Skin epidermis (tissue), 12 donors: ENCODE results near the gene NKD1.

Experiments
- H3K27ac ChIP-seq, 21 experiments: fragments of 200-600 bp; sonication (generic) in 11 of 21; one replicate each; pipeline ENCODE4 v1.5.0; 2020; ENCODE audit warnings: mild to moderate bottlenecking in 3 of 21, inconsistent platforms in 2 of 21, moderate library complexity in 2 of 21
- H3K4me3 ChIP-seq, 7 experiments: fragments of 200-600 bp; sonication (generic) in 2 of 7; one replicate each; pipeline ENCODE4 v1.5.0; 2020; ENCODE audit warnings: inconsistent platforms in 2 of 7, mild to moderate bottlenecking in 2 of 7, moderate library complexity in 1 of 7

NKD1 gene

DNA sequence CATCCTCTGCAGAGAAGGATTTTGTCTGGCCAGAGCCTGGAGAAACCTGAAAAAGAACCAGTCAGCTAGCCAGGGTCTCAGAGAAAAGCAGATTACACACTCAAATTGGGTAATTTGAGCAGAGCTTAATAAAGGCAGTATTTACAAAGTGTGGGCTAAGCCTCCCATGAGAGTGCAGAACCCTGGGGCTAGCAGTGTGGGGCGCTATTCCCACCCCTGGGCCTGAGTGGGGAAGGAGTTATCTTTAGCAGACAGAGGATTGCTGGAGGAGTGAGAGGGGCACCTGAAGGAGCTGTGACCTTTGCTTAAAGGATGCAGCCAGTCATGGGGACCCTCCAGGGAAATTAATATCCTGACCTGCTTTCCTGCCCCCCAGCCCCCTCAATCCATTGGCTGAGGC is 86.8 kb downstream of the NKD1 start:
- Histone ChIP-seq H3K4me3 (no peak overlapping the region), H3K27ac (no peak overlapping the region)

DNA sequence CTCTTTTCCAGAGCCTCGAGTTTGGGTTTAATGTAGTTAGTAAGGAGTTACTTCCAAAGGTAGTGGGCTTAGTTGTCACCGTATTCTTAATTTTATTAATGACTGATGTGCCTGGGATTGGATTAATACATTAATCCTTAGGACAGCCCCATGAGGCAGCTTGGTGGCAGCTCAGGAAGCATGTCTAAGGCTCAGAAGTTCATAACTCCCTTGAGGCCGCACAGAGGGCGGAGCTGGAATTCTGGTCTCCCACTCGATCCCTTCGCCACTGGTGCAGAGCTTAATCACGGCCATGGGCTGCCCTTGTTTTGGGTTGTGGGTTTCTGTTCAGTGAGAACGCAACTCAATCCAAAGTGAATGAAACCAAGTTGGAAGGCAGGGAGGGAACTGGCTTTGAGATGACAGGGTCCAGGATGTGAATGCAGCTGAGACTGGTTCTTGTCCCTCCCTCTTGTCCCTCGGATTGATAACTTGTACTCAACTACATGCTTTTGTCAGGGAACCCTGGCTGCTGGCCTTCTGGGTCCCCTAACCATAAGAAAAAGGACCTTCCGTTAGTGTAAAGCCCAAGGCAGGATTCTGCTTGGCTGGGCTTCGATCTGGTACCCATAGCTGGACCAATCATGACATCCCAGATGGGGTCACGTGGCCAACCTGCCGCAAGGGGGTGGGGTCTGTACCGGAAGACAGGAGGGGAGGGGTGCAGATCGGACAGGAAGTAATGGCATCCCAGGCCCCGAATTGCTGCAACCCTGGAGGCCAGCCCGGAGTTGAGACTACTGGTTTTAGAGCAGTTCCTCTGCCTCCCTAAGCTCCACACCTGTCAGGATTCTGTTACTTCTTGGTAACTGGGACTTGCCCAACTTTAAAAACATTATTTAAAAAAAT is 87.6 kb downstream of the NKD1 start:
- Histone ChIP-seq H3K4me3 (no peak overlapping the region), H3K27ac (no peak overlapping the region)

DNA sequence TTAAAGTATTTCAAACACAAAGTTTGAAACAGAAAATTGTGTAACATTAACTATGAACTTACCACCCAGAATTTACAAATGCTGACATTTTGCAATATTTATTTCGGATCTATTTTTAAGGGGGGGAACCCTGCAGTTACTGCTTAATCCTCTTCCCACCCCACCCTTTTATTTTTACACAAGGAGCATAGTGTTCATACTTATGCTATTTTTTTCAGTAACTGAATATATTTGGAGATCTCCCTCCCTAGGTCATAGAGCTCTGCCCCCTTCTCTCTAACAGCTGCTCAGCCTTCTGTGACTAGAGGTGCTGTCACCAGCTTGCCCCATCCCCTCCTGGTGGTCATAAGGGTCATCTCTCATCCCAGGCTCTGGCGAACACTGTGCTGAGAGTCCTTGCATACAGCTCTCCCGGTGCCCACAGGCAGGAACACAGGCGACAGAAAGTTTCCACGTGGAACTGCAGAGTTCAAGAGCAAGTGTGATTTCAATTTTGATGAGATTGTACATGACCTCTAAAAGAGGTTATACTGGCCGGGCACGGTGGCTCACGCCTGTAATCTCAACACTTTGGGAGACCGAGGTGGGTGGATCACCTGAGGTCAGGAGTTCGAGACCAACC is 88.7 kb downstream of the NKD1 start:
- no peak overlapping the region for H3K27ac ChIP-seq
- H3K4me3 ChIP-seq, result no peak overlapping the region

DNA sequence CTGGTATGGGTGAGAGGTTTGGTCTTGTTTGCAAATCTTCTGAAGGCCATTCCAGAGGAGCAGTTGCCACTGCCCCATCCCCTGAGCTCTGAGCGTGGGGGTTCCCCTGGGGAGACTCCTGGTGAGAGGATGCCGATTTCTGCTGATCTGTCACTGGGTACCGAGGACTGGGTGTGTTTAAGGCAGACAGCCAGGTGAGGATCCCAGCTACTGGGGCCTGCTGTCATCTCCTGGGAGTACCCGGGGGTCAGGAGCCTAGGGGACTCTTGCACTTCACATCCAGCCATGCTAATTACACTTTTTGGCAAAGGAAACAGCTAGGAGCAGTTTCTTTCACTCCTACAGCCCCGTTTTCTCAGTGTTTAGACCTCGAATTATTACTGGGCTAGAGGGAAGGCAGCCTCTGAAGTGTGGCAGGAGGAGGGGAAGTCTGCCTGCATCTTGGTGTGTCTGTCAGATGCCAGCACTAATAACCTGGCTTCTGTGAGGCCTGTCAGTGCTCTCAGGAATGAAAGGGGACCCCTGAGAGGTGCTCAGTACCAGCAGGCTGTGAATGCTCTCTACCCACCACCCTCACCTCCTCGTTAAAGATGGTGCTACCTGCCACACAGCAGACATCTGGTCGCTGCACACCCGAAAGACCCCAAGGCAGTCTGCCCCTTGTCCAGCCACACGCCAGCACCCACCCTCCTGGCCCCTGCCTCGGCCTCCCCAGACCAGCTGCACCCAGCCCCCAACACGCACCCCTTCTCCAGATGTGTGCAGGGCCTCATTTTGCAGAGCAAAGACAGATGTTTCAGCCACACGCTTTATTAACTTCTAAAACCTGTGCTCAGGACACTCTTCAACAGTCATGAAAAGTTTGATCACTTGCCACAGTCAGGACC is 89.8 kb downstream of the NKD1 start:
- Histone ChIP-seq H3K27ac (no peak overlapping the region), H3K4me3 (no peak overlapping the region)

DNA sequence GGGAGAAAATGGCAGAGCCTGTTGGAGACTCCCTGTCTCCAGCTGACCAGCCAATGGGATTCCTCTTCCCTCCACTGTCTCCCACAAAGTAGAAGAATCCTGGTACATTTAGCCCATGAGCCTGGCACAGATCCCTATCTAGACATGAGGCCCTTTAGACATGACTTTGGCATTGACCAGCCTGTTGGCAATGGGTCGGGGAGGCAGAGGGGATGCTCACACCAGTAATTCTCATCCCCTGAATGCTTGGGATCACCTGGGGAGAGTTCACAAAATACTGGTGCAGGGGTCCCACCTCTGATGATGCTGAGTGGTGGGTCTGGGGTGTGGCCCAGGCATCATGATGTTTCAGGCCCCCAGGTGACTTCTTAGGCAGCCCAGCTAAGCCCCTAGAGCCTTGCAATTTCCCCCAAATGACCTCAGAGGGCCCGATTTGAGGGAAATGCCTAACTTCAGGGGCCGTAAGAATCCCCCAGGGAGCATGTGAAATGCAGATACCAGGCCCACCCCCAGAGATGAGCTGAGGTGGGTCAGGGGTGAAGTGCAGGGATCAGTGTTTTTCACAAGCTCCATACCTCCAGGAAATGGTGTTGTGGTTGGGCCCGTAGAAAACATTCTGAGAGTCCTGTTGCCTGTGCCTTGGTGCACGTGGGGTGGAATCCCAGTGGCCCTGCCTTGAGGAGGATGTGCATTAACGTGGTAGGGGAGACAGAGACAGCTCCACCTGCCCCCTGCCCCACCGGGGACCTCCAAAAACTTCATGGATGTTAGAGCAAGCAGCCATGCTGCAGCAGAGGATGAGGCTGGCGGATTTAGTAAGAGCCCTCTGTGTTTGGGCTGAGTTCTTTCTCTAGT is 90.8 kb downstream of the NKD1 start:
- Histone ChIP-seq H3K4me3 (no peak overlapping the region), H3K27ac (no peak overlapping the region)

DNA sequence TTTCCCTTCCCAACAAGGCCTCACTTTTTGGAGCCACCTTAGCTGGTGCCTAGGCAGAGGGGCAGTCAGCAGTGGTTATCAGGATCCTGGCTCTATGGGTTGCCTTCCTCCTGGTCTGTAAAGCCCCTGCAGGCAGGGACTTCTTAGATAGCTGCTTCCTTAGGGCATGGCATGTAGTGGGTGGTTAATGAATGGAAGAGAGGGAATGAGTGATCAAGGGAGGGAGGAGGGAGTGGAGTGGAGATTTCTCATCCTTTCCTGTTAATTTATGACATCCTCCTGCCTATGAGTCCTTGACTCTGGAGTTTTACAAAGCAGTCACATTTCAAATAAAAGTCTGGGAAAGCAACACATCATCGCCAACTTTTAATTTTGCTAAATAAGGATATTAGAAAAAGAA is 92.2 kb downstream of the NKD1 start:
- no peak overlapping the region for H3K4me3 ChIP-seq
- H3K27ac ChIP-seq, result no peak overlapping the region

DNA sequence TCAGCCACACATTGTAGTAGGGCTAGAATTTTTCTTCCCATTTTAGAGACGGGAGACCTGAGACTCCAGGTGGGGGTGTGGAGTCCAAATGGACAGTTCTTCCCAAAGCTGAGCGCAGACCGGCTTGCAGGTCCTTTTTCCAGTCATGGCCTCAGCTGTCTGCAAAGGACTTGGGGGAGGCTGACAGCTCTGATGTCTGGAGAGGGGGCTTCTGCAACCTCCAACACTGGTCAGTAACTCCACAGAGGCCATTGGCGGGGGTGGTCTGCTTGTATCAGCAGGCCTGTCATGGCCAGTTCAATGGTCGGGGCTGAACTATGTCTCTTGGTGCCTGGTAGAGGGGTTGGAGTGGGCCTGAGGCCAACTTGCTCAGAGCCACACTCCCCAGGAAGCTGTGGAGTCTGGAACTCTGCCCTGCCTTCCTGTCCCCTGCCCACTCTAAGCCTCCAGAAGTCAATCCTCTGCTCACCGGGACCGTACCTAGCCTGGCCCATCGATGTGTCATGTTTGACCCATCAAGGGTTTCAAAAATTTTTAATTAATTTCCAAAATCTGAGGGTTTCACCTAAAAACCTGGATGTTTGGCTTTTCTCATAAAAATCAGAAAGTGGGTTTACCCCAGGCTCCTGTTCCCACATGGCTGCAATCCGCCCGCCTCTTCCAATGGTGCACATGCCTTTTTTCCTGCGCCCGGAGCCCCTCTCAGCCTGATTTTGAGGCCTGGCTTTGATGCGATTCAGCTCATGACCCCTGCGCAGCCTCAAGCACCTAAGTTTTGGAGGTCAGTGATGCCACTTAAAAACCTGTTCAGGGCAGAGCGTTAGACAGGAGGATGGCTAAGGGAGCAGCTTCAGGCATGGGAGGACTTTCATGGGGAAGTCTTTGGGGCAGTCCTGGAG is 93.0 kb downstream of the NKD1 start:
- H3K4me3 ChIP-seq, result no peak overlapping the region
- no peak overlapping the region for H3K27ac ChIP-seq

DNA sequence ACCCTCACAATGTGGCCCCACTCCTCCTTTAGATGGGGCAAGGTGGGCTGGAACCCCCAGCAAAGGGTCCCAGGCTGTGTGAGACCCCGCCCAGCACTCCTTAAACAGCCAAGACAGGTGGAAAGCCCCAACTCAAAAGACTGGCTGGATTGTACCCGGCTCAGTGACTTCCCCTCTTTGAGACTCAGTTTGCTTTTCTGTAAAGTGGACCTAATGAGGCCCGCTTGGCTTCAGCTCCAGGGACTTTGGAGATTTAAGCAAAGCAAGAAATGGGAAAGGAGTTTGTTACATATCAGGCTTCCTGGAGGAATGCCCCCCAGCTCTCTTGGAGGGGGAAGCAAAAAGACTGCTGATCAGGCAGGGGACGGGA is 93.6 kb downstream of the NKD1 start:
- Histone ChIP-seq H3K27ac (no peak overlapping the region), H3K4me3 (no peak overlapping the region)

DNA sequence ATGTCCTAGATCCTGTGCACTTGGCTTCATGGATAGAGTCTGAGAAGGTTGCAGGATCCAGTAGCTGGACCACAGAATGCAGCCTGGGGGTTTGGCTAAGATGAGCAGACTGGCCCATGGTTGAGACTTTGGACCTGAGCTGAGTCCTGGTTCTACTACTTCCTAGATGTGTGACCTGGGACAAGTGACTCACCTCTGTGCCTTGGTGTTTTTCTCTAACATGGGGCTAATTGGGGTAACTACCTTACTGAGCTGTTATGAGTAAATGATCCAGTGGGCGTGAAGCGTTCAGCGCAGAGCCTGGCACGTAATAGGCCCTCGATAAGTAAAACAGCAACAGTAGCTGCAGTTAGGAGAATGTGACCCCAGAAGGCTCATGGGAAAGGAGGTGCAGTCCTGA is 94.2 kb downstream of the NKD1 start:
- Histone ChIP-seq H3K27ac (no peak overlapping the region), H3K4me3 (no peak overlapping the region)

DNA sequence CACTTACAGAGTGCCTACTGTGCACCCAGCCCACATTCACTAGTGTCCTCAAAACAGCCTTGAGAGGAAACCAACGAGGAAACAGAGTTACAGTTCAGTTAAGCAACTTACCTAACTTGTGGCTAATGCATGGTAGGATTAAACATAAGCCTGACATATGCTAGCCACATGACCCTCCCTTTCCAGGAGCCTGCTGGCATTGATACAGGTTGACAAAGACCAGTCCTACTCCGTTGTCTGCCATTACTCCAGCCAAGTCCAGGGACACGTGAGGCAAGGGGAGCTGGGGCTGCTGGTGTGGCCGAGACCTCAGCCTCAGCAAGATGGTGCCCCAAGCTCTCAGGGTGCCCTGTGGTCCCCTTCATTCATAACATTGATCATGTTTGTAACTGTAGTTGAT is 95.0 kb downstream of the NKD1 start:
- no peak overlapping the region for H3K27ac ChIP-seq
- H3K4me3 ChIP-seq, result no peak overlapping the region

DNA sequence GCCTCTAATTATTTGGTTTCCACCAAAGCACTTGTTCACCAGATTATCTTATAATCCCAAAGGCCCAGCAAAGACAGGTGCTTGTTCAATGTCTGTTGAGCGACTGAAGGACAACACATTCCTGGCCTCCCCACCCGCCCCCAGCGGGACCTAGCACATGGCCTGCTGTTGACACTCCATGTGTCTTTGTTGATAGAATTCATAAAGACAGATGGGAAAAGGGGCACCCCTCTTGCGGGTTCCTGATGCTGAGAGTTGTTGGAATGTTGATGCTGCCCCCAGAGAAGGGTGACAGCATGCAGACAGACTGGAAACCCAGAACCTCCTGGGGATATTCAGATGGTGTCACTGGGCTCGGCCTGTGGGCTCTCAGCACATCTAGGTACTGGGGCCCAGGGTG is 96.0 kb downstream of the NKD1 start:
- Histone ChIP-seq H3K4me3 (no peak overlapping the region), H3K27ac (no peak overlapping the region)

DNA sequence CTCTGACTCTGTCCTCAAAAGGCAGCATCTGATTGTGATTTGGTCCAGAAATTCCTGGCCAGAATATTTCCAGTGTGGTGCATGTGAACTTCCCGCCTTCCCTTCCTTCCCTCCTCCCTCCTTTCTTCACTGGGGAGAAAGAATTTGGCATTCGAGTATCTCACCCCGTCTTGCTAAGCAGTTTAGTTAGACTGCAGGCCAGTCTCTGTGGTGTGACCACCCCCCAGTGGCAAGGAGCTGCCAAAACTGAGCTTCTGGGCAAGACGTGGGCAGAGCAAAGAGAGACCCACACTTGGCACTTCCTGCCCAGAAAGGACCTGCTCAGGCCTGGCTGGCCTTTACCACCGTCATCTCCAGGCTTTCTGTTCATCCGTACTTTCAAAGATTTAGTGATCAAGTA is 96.5 kb downstream of the NKD1 start:
- Histone ChIP-seq H3K27ac (no peak overlapping the region), H3K4me3 (no peak overlapping the region)

DNA sequence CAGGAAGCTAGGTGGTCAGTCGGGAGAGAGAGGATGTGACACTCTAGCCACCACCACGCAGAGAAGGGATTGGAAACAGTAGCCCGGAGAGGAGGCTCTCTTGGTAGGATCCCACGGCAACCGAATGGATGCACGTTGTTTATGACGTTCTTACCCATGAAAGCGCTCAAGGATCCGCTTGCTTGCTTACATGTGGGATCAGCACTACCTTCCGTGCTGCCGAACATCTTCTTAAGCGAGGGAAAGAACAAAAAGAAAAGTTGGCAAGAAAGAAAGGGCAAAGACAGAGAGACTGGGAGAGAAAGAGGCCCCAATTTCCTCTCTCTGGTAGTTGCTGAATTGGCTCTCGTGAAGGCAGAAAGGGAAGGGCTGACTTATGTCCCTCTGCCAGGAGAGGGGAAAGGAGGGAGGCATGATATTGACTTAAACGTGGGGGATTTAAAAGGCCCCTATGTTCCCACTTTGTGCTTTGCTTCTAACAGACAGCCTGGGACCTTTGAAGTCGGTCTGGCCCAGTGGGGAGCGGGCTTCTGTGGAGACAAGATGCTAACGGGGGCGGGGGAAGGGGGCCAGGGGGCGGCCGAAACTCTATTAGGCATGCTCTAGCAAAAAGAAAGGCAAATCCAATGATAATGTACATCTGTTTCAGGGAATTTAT is 97.5 kb downstream of the NKD1 start:
- H3K4me3 ChIP-seq, result no peak overlapping the region
- no peak overlapping the region for H3K27ac ChIP-seq

DNA sequence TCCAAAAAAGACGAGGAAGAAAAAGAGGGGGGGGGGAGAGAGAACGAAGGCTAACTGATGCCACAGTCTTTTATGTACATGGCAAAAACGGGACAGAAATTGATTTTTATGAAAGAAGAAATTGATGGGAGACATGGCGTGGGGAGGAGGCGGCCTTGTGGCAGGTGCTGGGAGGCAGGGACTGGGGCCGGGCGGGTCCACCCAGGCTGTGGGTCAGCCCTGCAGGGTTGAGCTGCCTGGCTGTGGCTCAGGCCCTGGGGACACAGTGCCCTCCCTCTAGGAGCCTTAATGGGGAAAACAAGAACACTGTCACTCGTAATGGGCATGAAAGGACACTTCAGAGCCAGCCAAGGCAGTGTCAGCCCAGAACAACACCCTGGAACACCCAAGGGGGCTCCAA is 98.1 kb downstream of the NKD1 start:
- Histone ChIP-seq H3K4me3 (no peak overlapping the region), H3K27ac (no peak overlapping the region)

DNA sequence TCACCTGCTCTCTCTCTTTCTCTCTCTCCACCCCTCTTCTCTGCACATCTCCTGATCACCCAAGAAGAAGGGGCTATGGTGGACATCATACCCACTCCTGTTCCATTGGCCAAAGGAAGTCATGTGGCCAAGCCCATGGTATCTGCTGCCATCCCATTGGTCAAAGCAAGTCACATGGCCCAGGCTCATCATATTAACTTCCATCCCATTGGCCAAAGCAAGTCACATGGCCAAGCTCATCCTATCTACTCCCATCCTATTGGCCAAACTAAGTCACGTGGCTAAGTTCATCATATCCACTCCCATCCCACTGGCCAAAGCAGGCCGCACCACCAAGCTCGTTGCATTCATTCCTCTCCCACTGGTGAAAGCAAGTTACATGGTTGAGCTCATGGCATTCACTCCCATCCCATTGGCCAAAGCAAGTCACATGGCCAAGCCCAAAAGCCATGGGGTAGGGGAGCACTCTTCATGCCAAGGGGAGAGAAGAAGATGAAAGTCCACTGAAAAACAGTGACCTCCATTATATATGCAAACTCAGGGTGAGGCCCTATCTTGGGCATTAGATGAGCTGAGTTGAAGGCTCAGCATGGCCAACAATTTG is 103.7 kb downstream of the NKD1 start:
- Histone ChIP-seq H3K4me3 (no peak overlapping the region), H3K27ac (no peak overlapping the region)

DNA sequence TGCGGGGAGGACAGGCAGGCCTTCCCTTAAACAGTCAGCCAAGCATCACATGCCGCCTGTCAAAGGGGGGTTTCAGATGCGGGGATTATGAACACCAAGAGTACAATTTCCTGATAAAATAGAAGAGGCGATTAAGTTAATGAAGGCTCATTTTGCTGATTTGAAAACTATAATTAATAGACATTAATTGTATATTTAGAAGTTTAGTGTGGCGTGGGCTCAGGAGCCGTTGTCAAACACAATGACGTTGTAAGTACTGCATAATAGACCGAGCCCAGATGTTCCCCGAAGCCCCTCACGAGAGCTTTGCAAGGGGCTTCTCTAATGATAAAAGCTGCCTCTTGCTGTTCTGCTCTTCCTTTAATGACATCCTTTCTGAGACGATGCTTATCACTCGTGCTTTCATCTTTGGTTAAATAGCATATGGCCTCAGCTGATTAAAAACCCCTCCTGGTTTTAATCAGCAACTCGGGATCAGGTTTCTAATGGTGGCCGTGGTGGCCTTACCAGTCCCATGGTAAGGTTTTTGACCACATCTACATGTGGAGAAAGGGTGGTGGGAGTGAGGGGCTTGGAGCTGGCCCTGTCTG is 104.7 kb downstream of the NKD1 start:
- H3K27ac ChIP-seq, result no peak overlapping the region
- H3K4me3 ChIP-seq, result no peak overlapping the region
